Spleen (tissue), 11 donors: Measurements from ENCODE around the gene SLC5A2. TPM values are rescaled to one million over a fixed set of nuclear protein-coding genes. Genes with fewer than 3 reads are reported as not detected.
A peak's percentile ranks its signal among the peaks of the same experiment; 100 is the strongest.

Source experiments
- DNase-seq: peaks from one replicate; pipeline ENCODE4 v3.0.0-alpha.2; 2020
- H3K27ac ChIP-seq, 8 donors: fragments of 200-600 bp; sonication (generic) in 7 of 8; 1 replicate in 4 of 8; 2 replicates in 4 of 8; pipeline versions ENCODE4 v1.5.0 to v1.8.0; 2016 to 2021; ENCODE audit warnings: inconsistent platforms in 4 of 8, mild to moderate bottlenecking in 4 of 8, moderate library complexity in 1 of 8
- H3K27me3 ChIP-seq, 7 donors: fragments of 200-600 bp; sonication (generic) in 6 of 7; replicated peaks in 1 of 7; 1 replicate in 4 of 7; 2 replicates in 3 of 7; pipeline versions ENCODE4 v1.5.0 to v1.8.0; 2016 to 2021; ENCODE audit warnings: inconsistent platforms in 3 of 7, mild to moderate bottlenecking in 1 of 7
- H3K36me3 ChIP-seq, 6 donors: fragments of 200-600 bp; sonication (generic) in 5 of 6; 1 replicate in 4 of 6; 2 replicates in 2 of 6; pipeline versions ENCODE4 v1.5.0 to v1.8.0; 2016 to 2021; ENCODE audit warnings: inconsistent platforms in 2 of 6
- H3K4me1 ChIP-seq, 6 donors: fragments of 200-600 bp; sonication (generic) in 5 of 6; 1 replicate in 3 of 6; 2 replicates in 3 of 6; pipeline versions ENCODE4 v1.5.0 to v1.8.0; 2016 to 2021; ENCODE audit warnings: inconsistent platforms in 3 of 6
- H3K4me3 ChIP-seq, 8 donors: fragments of 200-600 bp; sonication (generic) in 7 of 8; 1 replicate in 4 of 8; 2 replicates in 4 of 8; pipeline versions ENCODE4 v1.5.0 to v1.8.0; 2016 to 2021; ENCODE audit warnings: inconsistent platforms in 4 of 8, mild to moderate bottlenecking in 4 of 8, moderate library complexity in 2 of 8
- H3K9me3 ChIP-seq, 8 donors: fragments of 200-600 bp; sonication (generic) in 7 of 8; 1 replicate in 4 of 8; 2 replicates in 4 of 8; pipeline versions ENCODE4 v1.5.0 to v1.8.0; 2016 to 2021; ENCODE audit warnings: inconsistent platforms in 4 of 8
- POLR2A ChIP-seq, 3 donors: fragments of 450-650 bp; IDR thresholded peaks; one replicate each; pipeline ENCODE4 v1.5.1; 2017; ENCODE audit warnings: antibody characterized with exemption in 3 of 3, mild to moderate bottlenecking in 1 of 3
- POLR2AphosphoS5 ChIP-seq, 3 donors: sonication (generic); formaldehyde crosslinking; IDR thresholded peaks; one replicate each; pipeline ENCODE4 v1.5.1; 2017; ENCODE audit warnings: antibody characterized with exemption in 3 of 3
- WGBS, 5 donors: extraction: QIAGEN DNeasy Blood & Tissue Kit in 3 of 5; methylation state at CpG; one replicate each; pipeline versions ENCODE4 v1.1.5 to v1.1.7; 2013 to 2018; 5-methylcytosine and 5-hydroxymethylcytosine counted together
- intact Hi-C: fragments of 100-400 bp; cut with DNase I; formaldehyde crosslinking; loops from one replicate; pipeline ENCODE4 v1.15.0; 2023; ENCODE audit warnings: low total_unique reads
- polyA plus RNA-seq, 3 donors: library from polyadenylated mRNA; stranded (reverse); fragments of 200-250 nt; gene quantifications; one replicate each; pipeline ENCODE4 v1.2.1, GENCODE V29; 2013
- total RNA-seq, 7 donors: library from RNA; depleted of rRNA in 3 of 7; stranded (reverse); fragments of >200 nt in 3 of 7; fragmentation: NEBNext Ultra II Directional in 4 of 7; extraction: Animal tissue kit (Norgen Biotek cat#: 25700) in 4 of 7; gene quantifications; one replicate each; pipeline versions ENCODE4 v1.1.0 to v1.2.1, GENCODE V29; 2016 to 2021
- TF ChIP-seq, protein P1 (sequence below), 11 experiments: fragments of 200-600 bp in 7 of 11; fragments of 450-650 bp in 4 of 11; sonication (generic) in 4 of 11; IDR thresholded peaks in 8 of 11; conservative IDR thresholded peaks in 3 of 11; 1 replicate in 7 of 11; 2 replicates in 4 of 11; pipeline versions ENCODE4 v1.4.0 to v1.8.0; 2016 to 2021; ENCODE audit warnings: antibody characterized with exemption in 11 of 11, inconsistent platforms in 4 of 11, mild to moderate bottlenecking in 1 of 11
- donor health status: healthy with polysubstance abuse.
- donor health status: DM: no; HTN: no; CAD: no; lungs with moderate emphysema.
- donor health status: DM: no; HTN: no; CAD: no.
- donor health status: Bipolar disorder and iron deficiency.
- donor health status: healthy.
- donor health status: DM: no; HTN: no; CAD: no.
- donor health status: DM: yes; HTN: yes; CAD: no.

SLC5A2 gene
- total and polyA plus RNA-seq, 10 donors, result 0.17 to 2.3 (median 1.2) TPM; not detected in 3

DNA sequence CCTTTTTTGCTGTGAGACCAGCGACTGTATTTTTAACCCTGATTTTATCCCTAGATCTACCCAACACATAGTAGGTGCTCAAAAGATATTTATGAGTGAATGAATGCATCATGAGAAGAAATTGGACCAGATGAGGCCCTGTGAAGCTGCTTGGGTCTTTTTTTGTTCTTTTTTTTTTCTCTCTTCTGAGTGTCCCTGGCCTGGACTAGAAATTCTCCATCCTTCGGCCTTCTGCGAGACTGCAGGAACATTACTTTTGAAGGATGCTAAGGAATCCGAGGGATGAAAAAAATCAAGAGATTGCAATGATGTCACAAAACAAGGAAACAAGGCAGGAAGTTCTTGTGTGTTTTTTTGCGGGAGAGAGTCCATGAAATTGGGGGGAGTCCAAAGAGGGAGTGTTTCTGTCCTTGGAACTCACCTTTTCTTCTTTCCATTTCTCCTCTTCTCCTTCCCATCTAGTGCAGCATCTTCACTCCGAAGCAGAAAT is 25.8 kb downstream of the SLC5A2 start:
- intact Hi-C loops, result no loop called here
- WGBS, 5 donors, result 14 to 21% (median 17%) methylated on average over 6 of the region's 6 CpGs
- no peaks in the 10 kb centered on the region for H3K27me3 ChIP-seq
- TF ChIP-seq, protein P1, sequence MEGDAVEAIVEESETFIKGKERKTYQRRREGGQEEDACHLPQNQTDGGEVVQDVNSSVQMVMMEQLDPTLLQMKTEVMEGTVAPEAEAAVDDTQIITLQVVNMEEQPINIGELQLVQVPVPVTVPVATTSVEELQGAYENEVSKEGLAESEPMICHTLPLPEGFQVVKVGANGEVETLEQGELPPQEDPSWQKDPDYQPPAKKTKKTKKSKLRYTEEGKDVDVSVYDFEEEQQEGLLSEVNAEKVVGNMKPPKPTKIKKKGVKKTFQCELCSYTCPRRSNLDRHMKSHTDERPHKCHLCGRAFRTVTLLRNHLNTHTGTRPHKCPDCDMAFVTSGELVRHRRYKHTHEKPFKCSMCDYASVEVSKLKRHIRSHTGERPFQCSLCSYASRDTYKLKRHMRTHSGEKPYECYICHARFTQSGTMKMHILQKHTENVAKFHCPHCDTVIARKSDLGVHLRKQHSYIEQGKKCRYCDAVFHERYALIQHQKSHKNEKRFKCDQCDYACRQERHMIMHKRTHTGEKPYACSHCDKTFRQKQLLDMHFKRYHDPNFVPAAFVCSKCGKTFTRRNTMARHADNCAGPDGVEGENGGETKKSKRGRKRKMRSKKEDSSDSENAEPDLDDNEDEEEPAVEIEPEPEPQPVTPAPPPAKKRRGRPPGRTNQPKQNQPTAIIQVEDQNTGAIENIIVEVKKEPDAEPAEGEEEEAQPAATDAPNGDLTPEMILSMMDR (IDR thresholded peaks at IDR 0.05 in 8 of 11, conservative IDR thresholded peaks at IDR 0.05 in 3 of 11), result no peak
- TF ChIP-seq POLR2A (IDR thresholded peaks at IDR 0.05), result no peak
- TF ChIP-seq POLR2AphosphoS5 (IDR thresholded peaks at IDR 0.05), result no peak
- H3K4me1 ChIP-seq, result peaks cover 22 to 63% (median 53%) of the 10 kb centered on the region in 6 donors
- peak overlapping the region; percentile 86 to 98 (median 94) for H3K4me3 ChIP-seq
- peaks cover 0 to 16% (median 0%) of the 10 kb centered on the region in 6 donors for H3K36me3 ChIP-seq
- H3K9me3 ChIP-seq, result no peaks in the 10 kb centered on the region
- H3K27ac ChIP-seq, result peak overlapping the region; percentile 91 to 96 (median 93)
- no peak for DNase-seq

GRCh38 chr16:31513126-31513525 is 30.2 kb downstream of the SLC5A2 start:
- no peaks in the 10 kb centered on the region for H3K36me3 ChIP-seq
- DNase-seq, result no peak
- H3K27me3 ChIP-seq, result no peaks in the 10 kb centered on the region
- TF ChIP-seq POLR2A (IDR thresholded peaks at IDR 0.05) (no peak), POLR2AphosphoS5 (IDR thresholded peaks at IDR 0.05) (no peak)
- no peak overlapping the region for H3K4me3 ChIP-seq
- 68 to 93% (median 79%) methylated on average over 6 of the region's 6 CpGs for WGBS, 5 donors
- H3K9me3 ChIP-seq, result peaks cover 0 to 13% (median 0%) of the 10 kb centered on the region in 8 donors
- H3K27ac ChIP-seq, result no peak overlapping the region
- peaks cover 0 to 21% (median 14%) of the 10 kb centered on the region in 6 donors for H3K4me1 ChIP-seq
- intact Hi-C loops, result no loop called here

GRCh38 chr16:31513884-31514283 is 31.0 kb downstream of the SLC5A2 start:
- intact Hi-C loops, result no loop called here
- TF ChIP-seq POLR2AphosphoS5 (IDR thresholded peaks at IDR 0.05), result no peak
- TF ChIP-seq, protein P1 (IDR thresholded peaks at IDR 0.05 in 8 of 11, conservative IDR thresholded peaks at IDR 0.05 in 3 of 11), result no peak
- TF ChIP-seq POLR2A (IDR thresholded peaks at IDR 0.05), result no peak

DNA sequence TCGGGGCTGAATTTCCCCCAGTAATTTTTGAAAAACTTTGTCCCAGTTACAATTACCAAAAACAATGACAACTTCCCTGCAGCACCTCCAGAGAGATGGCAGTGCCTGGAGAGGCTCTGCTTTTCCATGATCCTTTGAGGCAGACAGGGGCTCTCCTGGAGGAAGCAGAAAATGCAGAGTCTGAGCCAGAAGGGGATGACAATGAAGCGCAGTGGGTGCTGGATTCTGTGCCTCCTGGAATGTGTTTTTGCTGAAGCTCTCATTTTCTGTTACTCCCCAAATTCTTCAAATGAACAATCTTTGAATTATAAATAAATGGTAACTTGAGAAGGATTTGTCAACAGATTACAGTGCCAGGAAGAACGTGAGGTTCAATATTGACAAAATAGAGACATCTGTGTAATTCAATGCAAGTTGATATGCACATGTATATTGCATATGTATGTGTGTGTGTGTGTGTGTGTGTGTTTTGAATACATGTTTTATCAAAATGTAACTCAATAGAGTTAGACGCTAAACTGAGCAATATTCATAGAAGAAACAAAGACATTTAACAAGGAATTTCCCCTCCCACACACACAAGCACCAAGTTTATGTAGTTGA is 35.0 kb downstream of the SLC5A2 start:
- intact Hi-C loops, result no loop called here
- Histone ChIP-seq H3K27ac (no peak overlapping the region), H3K4me3 (no peak overlapping the region), H3K4me1 (no peaks in the 10 kb centered on the region), H3K27me3 (no peaks in the 10 kb centered on the region), H3K9me3 (peaks cover 0 to 13% (median 0%) of the 10 kb centered on the region in 8 donors), H3K36me3 (no peaks in the 10 kb centered on the region)
- DNase-seq, result no peak
- TF ChIP-seq POLR2A (IDR thresholded peaks at IDR 0.05) (no peak), POLR2AphosphoS5 (IDR thresholded peaks at IDR 0.05) (no peak)
- TF ChIP-seq, protein P1 (IDR thresholded peaks at IDR 0.05 in 8 of 11, conservative IDR thresholded peaks at IDR 0.05 in 3 of 11), result no peak
- 72 to 89% (median 81%) methylated on average over 4 of the region's 4 CpGs for whole genome bisulfite sequencing, 5 donors

More at GRCh38 chr16:31513884-31514283, 31.0 kb downstream of the SLC5A2 start:
- Histone ChIP-seq H3K4me3 (no peak overlapping the region), H3K36me3 (no peaks in the 10 kb centered on the region), H3K27me3 (no peaks in the 10 kb centered on the region), H3K27ac (no peak overlapping the region), H3K4me1 (peaks cover 0 to 16% (median 10%) of the 10 kb centered on the region in 6 donors), H3K9me3 (peaks cover 0 to 13% (median 0%) of the 10 kb centered on the region in 8 donors)
- no peak for DNase-seq
